ENCODE data around the gene AMPD2.
A peak's percentile ranks its signal among the peaks of the same experiment; 100 is the strongest.

Gene AMPD2

DNA sequence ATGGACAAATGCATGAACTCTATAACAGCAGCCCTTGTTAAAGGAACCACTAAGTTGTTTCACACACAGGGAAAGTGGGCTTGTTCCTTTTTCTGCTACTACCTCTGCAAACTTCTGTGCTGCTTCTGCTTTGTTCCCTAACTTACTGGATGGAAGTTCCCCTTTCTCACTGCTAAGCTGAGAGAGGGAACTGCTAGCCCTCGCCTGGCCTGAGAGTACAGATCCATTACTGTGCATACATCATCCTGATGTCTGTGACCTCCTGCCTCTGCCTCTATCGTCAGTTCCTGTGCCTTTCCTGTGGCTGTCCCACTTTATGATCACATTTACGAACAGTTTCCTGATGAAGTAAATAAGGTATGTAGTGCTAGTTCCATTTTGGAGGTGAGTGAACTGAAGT is 3.8 kb upstream of the AMPD2 start:
- no CpG with 5 or more reads among the region's 3 CpGs for WGBS, 2 donors (ENCODE audit: extremely low coverage in 2 of 2, insufficient read length in 2 of 2, insufficient replicate concordance in 1 of 2)
- H3K9me3 ChIP-seq (replicated peaks in 1 of 2; ENCODE audit: control insufficient read depth in 2 of 2, insufficient read depth in 1 of 2, low read depth in 1 of 2, low read length in 2 of 2), result no peaks in the 10 kb centered on the region
- H2BK120ac ChIP-seq (ENCODE audit: low read depth, low read length), result no peak overlapping the region
- no peaks in the 10 kb centered on the region for H3K79me1 ChIP-seq (ENCODE audit: low read depth, low read length)
- no peak overlapping the region for H2AK5ac ChIP-seq (ENCODE audit: low read depth, low read length)
- H2AFZ ChIP-seq (ENCODE audit: low read length), result peak overlapping the region; percentile 56
- no peak overlapping the region for H3K14ac ChIP-seq (ENCODE audit: low read length)
- H4K91ac ChIP-seq (ENCODE audit: low read depth, low read length, poor library complexity), result no peak overlapping the region
- no peak overlapping the region for H3K4me2 ChIP-seq (ENCODE audit: insufficient read depth, low read length, poor library complexity, severe bottlenecking)
- H2BK12ac ChIP-seq (ENCODE audit: low read length), result no peak overlapping the region
- no peak overlapping the region for H3K4me3 ChIP-seq (ENCODE audit: low read length in 2 of 2)
- no peak overlapping the region for H3K27ac ChIP-seq (replicated peaks; ENCODE audit: low read length)
- H3K36me3 ChIP-seq (replicated peaks in 1 of 2; ENCODE audit: control insufficient read depth in 2 of 2, insufficient read depth in 2 of 2, low read length in 2 of 2), result no peaks in the 10 kb centered on the region
- no peak overlapping the region for H4K8ac ChIP-seq (ENCODE audit: low read depth, low read length)
- no peaks in the 10 kb centered on the region for H3K27me3 ChIP-seq (ENCODE audit: control insufficient read depth in 3 of 3, insufficient read depth in 3 of 3, low read depth in 1 of 3, low read length in 3 of 3)
- no peak overlapping the region for H2BK5ac ChIP-seq (ENCODE audit: low read length)
- H3K4me1 ChIP-seq (ENCODE audit: control insufficient read depth in 2 of 2, insufficient read depth in 1 of 2, low read depth in 1 of 2, low read length in 2 of 2), result peaks cover 16 to 31% of the 10 kb centered on the region in 2 donors
- DNase-seq (ENCODE audit: low spot score), result no peak
- H3K23ac ChIP-seq (ENCODE audit: low read depth, low read length, poor library complexity), result no peak overlapping the region
- H3K4ac ChIP-seq (ENCODE audit: low read length), result no peak overlapping the region
- no peak overlapping the region for H3K18ac ChIP-seq (ENCODE audit: low read length)
- no peak overlapping the region for H2BK15ac ChIP-seq (ENCODE audit: low read length)
- H3K9ac ChIP-seq (ENCODE audit: low read depth, low read length, poor library complexity), result no peak overlapping the region

DNA sequence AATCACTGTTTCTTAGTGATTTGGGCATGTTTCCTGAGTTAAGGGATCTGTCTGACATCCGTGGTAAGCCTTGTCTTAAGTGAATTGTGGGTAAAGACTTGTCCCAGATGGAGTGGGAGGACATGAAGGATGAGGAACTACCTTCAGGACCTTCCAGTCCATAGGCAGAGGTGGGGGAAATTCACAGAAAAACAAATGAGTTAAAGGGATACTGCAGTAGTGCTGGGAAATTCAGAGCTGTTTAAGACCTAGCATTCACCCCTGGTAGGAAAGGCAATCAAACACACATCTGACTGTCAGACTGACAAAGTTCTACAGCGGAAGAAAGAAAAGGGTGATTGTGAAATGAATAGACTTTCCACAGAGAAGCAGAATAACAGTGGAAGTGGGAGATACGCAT is 3.2 kb upstream of the AMPD2 start:
- Histone ChIP-seq H3K9ac (ENCODE audit: low read depth, low read length, poor library complexity) (no peak overlapping the region), H4K91ac (ENCODE audit: low read depth, low read length, poor library complexity) (no peak overlapping the region), H3K36me3 (replicated peaks in 1 of 2; ENCODE audit: control insufficient read depth in 2 of 2, insufficient read depth in 2 of 2, low read length in 2 of 2) (no peaks in the 10 kb centered on the region), H2BK12ac (ENCODE audit: low read length) (no peak overlapping the region), H3K27ac (replicated peaks; ENCODE audit: low read length) (no peak overlapping the region), H3K14ac (ENCODE audit: low read length) (no peak overlapping the region), H3K4me1 (ENCODE audit: control insufficient read depth in 2 of 2, insufficient read depth in 1 of 2, low read depth in 1 of 2, low read length in 2 of 2) (peaks cover 17 to 35% of the 10 kb centered on the region in 2 donors), H3K18ac (ENCODE audit: low read length) (no peak overlapping the region), H3K79me1 (ENCODE audit: low read depth, low read length) (peaks cover 3% of the 10 kb centered on the region), H3K23ac (ENCODE audit: low read depth, low read length, poor library complexity) (no peak overlapping the region), H3K4me2 (ENCODE audit: insufficient read depth, low read length, poor library complexity, severe bottlenecking) (no peak overlapping the region), H4K8ac (ENCODE audit: low read depth, low read length) (no peak overlapping the region), H3K27me3 (ENCODE audit: control insufficient read depth in 3 of 3, insufficient read depth in 3 of 3, low read depth in 1 of 3, low read length in 3 of 3) (no peaks in the 10 kb centered on the region), H2BK120ac (ENCODE audit: low read depth, low read length) (no peak overlapping the region), H3K9me3 (replicated peaks in 1 of 2; ENCODE audit: control insufficient read depth in 2 of 2, insufficient read depth in 1 of 2, low read depth in 1 of 2, low read length in 2 of 2) (no peaks in the 10 kb centered on the region), H2AK5ac (ENCODE audit: low read depth, low read length) (no peak overlapping the region), H2BK5ac (ENCODE audit: low read length) (no peak overlapping the region), H3K4me3 (ENCODE audit: low read length in 2 of 2) (no peak overlapping the region), H2BK15ac (ENCODE audit: low read length) (no peak overlapping the region), H3K4ac (ENCODE audit: low read length) (no peak overlapping the region), H2AFZ (ENCODE audit: low read length) (peak overlapping the region; percentile 56)
- WGBS, 2 donors (ENCODE audit: extremely low coverage in 2 of 2, insufficient read length in 2 of 2, insufficient replicate concordance in 1 of 2), result no CpG with 5 or more reads among the region's 3 CpGs
- DNase-seq (ENCODE audit: low spot score), result no peak

- Histone ChIP-seq H3K36me3 (replicated peaks in 1 of 2; ENCODE audit: control insufficient read depth in 2 of 2, insufficient read depth in 2 of 2, low read length in 2 of 2) (no peaks in the 10 kb centered on the region), H3K27me3 (ENCODE audit: control insufficient read depth in 3 of 3, insufficient read depth in 3 of 3, low read depth in 1 of 3, low read length in 3 of 3) (no peaks in the 10 kb centered on the region), H2BK120ac (ENCODE audit: low read depth, low read length) (no peak overlapping the region), H3K9me3 (replicated peaks in 1 of 2; ENCODE audit: control insufficient read depth in 2 of 2, insufficient read depth in 1 of 2, low read depth in 1 of 2, low read length in 2 of 2) (no peaks in the 10 kb centered on the region), H3K4me3 (ENCODE audit: low read length in 2 of 2) (no peak overlapping the region), H3K4me1 (ENCODE audit: control insufficient read depth in 2 of 2, insufficient read depth in 1 of 2, low read depth in 1 of 2, low read length in 2 of 2) (peaks cover 21 to 43% of the 10 kb centered on the region in 2 donors), H3K79me1 (ENCODE audit: low read depth, low read length) (peaks cover 3% of the 10 kb centered on the region), H3K14ac (ENCODE audit: low read length) (no peak overlapping the region), H3K23ac (ENCODE audit: low read depth, low read length, poor library complexity) (no peak overlapping the region), H3K18ac (ENCODE audit: low read length) (no peak overlapping the region), H2AFZ (ENCODE audit: low read length) (peak overlapping the region; percentile 56), H3K27ac (replicated peaks; ENCODE audit: low read length) (peak overlapping the region; percentile 68), H2AK5ac (ENCODE audit: low read depth, low read length) (no peak overlapping the region), H2BK5ac (ENCODE audit: low read length) (no peak overlapping the region), H4K8ac (ENCODE audit: low read depth, low read length) (no peak overlapping the region), H3K4ac (ENCODE audit: low read length) (no peak overlapping the region), H2BK12ac (ENCODE audit: low read length) (no peak overlapping the region), H4K91ac (ENCODE audit: low read depth, low read length, poor library complexity) (no peak overlapping the region), H3K9ac (ENCODE audit: low read depth, low read length, poor library complexity) (no peak overlapping the region), H3K4me2 (ENCODE audit: insufficient read depth, low read length, poor library complexity, severe bottlenecking) (no peak overlapping the region), H2BK15ac (ENCODE audit: low read length) (no peak overlapping the region)
- peak; percentile 59 for DNase-seq (ENCODE audit: low spot score)
- WGBS, 2 donors (ENCODE audit: extremely low coverage in 2 of 2, insufficient read length in 2 of 2, insufficient replicate concordance in 1 of 2), result no CpG with 5 or more reads among the region's 3 CpGs
Observed at GRCh38 chr1:109617291-109617801, 2.3 kb upstream of the AMPD2 start.

GRCh38 chr1:109618661-109619575 is 719 bp upstream of the AMPD2 start:
- H3K9ac ChIP-seq (ENCODE audit: low read depth, low read length, poor library complexity), result no peak overlapping the region
- H3K23ac ChIP-seq (ENCODE audit: low read depth, low read length, poor library complexity), result no peak overlapping the region
- H3K4me3 ChIP-seq (ENCODE audit: low read length in 2 of 2), result peak overlapping the region; percentile 63 to 82
- no peak overlapping the region for H4K91ac ChIP-seq (ENCODE audit: low read depth, low read length, poor library complexity)
- no peak overlapping the region for H2BK5ac ChIP-seq (ENCODE audit: low read length)
- H3K79me1 ChIP-seq (ENCODE audit: low read depth, low read length), result peaks cover 9% of the 10 kb centered on the region
- no peak overlapping the region for H3K14ac ChIP-seq (ENCODE audit: low read length)
- H3K36me3 ChIP-seq (replicated peaks in 1 of 2; ENCODE audit: control insufficient read depth in 2 of 2, insufficient read depth in 2 of 2, low read length in 2 of 2), result no peaks in the 10 kb centered on the region
- peak overlapping the region; percentile 93 for H2AFZ ChIP-seq (ENCODE audit: low read length)
- no peak overlapping the region for H4K8ac ChIP-seq (ENCODE audit: low read depth, low read length)
- no CpG with 5 or more reads among the region's 9 CpGs for WGBS, 2 donors (ENCODE audit: extremely low coverage in 2 of 2, insufficient read length in 2 of 2, insufficient replicate concordance in 1 of 2)
- no peaks in the 10 kb centered on the region for H3K27me3 ChIP-seq (ENCODE audit: control insufficient read depth in 3 of 3, insufficient read depth in 3 of 3, low read depth in 1 of 3, low read length in 3 of 3)
- DNase-seq (ENCODE audit: low spot score), result no peak
- H3K4me1 ChIP-seq (ENCODE audit: control insufficient read depth in 2 of 2, insufficient read depth in 1 of 2, low read depth in 1 of 2, low read length in 2 of 2), result peaks cover 19 to 54% of the 10 kb centered on the region in 2 donors
- H2BK15ac ChIP-seq (ENCODE audit: low read length), result no peak overlapping the region
- no peak overlapping the region for H2AK5ac ChIP-seq (ENCODE audit: low read depth, low read length)
- no peaks in the 10 kb centered on the region for H3K9me3 ChIP-seq (replicated peaks in 1 of 2; ENCODE audit: control insufficient read depth in 2 of 2, insufficient read depth in 1 of 2, low read depth in 1 of 2, low read length in 2 of 2)
- H2BK120ac ChIP-seq (ENCODE audit: low read depth, low read length), result no peak overlapping the region
- no peak overlapping the region for H3K4ac ChIP-seq (ENCODE audit: low read length)
- H3K18ac ChIP-seq (ENCODE audit: low read length), result peak overlapping the region; percentile 11
- no peak overlapping the region for H3K27ac ChIP-seq (replicated peaks; ENCODE audit: low read length)
- peak overlapping the region; percentile 94 for H3K4me2 ChIP-seq (ENCODE audit: insufficient read depth, low read length, poor library complexity, severe bottlenecking)
- H2BK12ac ChIP-seq (ENCODE audit: low read length), result no peak overlapping the region
